8988T (cell line): Measurements from ENCODE around the gene ASTN2.

Experiments used
- DNase-seq: peaks from one replicate; pipeline ENCODE4 v3.0.0; 2011

ASTN2 gene, protein sequence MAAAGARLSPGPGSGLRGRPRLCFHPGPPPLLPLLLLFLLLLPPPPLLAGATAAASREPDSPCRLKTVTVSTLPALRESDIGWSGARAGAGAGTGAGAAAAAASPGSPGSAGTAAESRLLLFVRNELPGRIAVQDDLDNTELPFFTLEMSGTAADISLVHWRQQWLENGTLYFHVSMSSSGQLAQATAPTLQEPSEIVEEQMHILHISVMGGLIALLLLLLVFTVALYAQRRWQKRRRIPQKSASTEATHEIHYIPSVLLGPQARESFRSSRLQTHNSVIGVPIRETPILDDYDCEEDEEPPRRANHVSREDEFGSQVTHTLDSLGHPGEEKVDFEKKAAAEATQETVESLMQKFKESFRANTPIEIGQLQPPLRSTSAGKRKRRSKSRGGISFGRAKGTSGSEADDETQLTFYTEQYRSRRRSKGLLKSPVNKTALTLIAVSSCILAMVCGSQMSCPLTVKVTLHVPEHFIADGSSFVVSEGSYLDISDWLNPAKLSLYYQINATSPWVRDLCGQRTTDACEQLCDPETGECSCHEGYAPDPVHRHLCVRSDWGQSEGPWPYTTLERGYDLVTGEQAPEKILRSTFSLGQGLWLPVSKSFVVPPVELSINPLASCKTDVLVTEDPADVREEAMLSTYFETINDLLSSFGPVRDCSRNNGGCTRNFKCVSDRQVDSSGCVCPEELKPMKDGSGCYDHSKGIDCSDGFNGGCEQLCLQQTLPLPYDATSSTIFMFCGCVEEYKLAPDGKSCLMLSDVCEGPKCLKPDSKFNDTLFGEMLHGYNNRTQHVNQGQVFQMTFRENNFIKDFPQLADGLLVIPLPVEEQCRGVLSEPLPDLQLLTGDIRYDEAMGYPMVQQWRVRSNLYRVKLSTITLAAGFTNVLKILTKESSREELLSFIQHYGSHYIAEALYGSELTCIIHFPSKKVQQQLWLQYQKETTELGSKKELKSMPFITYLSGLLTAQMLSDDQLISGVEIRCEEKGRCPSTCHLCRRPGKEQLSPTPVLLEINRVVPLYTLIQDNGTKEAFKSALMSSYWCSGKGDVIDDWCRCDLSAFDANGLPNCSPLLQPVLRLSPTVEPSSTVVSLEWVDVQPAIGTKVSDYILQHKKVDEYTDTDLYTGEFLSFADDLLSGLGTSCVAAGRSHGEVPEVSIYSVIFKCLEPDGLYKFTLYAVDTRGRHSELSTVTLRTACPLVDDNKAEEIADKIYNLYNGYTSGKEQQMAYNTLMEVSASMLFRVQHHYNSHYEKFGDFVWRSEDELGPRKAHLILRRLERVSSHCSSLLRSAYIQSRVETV (N-terminal part only)

DNA sequence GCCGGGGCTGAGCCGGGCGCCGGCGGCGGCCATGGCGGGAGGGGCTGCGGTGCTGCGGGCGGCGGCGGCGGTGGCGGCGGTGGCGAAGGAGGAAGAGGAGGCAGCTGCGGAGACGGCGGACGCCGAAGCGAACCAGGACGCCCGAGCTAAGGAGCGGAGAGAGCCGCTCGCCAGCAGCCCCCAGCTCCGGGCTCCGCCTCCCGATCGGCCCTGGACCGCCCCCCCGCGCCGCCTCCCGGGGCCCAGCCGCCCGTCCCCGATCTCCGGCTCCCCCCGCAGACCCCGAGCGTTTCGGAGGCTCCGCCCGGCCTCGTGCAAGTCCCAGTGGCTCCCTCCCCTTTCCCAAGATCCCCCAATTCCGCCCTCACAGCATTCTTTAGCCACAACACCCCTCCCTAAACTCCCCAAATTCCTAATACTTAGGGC lies at the start of gene ASTN2:
Gene ASTN2, minus strand, starts transcription at position 152 of the 426 bp plus-strand sequence. Its CDS starts 119 bp downstream, at position 33.
- DNase-seq = peak; percentile 29

DNA sequence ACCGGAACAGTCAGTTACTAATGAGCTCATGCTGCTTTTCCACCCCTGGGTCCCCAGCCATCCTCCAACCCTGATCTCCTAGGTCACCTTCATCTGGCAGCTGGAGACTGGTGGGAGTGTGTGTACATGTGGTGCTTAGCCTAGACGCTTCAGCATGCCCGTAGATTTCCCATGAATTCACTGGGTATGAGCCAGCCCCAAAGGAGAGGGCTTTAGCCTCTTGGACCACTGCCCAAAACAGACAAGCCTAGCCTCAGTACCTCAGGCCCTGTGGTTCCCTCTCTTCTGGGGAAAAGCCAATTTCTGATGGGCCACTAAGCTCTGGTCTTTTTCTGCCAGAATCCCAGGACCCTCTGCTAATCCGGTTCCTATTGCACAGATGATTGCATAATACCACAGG lies 48.0 kb upstream of the ASTN2 start:
- DNase-seq = no peak

DNA sequence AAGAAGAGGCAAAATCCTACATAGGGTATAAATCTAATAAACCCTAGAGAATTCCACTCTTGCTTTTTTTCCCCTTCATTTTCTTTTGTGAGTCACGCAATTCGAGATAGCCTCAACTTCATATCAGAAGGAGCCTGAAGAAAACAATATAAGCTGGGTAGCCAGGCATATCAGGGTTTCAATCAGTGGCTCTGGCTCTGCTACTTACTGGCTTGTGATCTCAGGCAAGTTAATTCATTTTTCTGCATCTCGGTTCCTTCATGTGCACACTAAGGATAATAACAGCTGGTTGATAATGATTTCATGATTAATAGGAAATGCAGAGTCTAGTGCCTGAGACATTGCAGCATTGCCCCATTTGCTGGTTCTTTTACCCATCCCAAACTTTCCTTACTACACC lies 46.5 kb upstream of the ASTN2 start:
- DNase-seq = no peak

DNA sequence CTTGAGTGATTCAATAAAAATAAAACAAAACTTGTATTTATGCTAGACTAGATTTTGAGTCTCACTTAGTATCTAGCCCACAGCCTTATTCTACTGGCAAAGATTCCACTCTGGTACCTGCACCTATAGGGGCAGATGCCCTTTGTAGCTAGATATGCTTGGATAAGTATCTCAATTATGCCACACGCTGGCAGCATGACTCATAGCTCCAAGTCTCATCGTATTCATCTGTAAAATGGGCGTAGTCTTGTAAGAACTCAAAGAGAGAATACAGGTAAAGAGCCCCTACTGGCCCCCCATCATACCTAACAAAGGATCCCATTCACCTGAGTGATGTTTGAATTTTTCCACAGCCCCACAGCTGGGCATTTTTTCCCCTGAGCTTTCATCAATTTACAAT lies 45.9 kb upstream of the ASTN2 start:
- DNase-seq = no peak

DNA sequence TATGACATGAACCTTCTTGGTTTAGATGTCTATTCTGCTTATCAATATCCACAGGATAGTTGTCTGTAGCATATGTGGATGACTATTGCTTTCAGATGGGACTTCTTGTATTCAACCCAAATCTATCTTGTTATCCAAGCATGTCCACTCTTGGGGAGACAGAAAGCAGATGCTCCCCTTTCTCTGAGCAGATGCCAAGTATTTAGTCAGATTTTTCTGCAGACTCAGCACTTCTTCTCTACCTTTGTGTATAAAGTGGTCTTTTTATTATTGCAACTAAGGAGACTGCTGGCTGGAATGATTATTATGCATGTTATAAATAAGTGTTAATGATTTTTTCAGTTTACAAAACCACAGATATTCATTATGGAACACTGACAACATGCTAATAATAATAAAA lies 45.1 kb upstream of the ASTN2 start:
- no peak for DNase-seq

DNA sequence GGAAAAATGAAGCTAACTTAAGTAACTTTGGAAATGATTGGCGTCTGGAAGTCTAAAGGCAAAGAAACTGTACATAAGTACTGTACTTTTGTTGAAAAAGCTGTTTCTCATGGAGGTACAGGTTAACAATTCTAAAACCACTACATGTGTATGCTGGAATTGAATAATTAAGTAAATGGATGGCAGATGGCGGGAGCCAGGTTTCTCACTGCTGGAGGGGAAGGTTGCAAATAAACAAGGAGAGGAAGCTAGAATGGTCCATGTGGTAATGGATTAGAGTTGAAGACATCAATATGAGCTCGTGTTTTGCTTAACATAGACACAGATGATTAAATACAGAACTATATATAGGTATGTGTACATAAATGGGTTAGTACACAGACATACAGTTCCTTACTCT lies 43.2 kb upstream of the ASTN2 start:
- DNase-seq = no peak

DNA sequence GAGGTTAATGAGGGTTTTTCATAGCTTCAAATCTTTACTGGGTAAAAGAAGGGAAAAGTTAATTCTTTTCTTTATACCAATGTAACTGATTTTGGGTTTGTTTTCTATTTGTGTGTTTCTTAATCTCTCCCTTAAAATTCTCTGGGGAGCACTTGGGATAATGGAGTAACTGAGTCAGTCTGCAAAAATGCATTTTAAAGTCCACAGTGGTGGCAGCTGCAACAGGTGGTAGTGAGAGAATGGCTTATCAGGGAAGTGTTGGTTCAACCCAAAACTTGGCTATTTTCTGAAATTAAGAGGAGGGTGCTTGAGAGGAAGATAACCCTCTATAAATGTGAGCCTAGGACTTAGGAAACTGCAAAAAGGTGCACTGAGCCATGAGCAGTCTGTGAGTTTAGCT lies 39.9 kb upstream of the ASTN2 start:
- no peak for DNase-seq

DNA sequence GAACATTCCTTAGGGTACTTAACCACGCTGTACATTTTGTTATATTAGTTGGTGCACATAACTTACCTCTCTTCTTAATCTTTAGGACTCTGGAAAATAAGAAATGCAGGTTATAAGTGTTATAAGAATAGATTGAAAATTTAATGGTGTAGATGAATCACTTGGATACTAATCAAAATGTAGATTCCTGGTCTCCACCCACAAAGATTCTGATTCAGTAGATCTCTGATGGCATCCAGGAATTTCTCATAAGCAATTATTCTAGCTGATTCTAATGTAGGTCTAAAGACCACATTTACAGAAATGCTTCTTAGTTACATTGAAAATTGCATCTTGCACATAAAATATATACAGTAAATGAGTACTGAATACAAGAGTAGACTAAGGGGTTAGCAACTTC lies 38.9 kb upstream of the ASTN2 start:
- no peak for DNase-seq

DNA sequence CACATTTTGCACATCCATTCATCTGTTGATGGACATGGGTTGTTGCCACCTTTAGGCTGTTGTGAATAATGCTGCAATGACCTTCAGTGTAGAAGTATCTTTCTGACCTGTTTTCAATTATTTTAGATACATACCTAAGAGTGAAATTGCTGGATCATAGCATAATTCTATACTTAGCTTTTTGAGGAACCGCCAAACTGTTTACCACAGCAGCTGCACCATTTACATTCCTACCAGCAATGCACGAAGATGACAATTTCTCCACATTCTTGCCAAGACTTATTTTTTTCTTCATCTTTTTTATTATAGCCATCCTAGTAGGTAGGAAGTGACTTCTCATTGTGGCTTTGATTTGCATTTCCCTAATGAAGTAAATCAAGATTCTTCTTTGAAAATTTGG lies 36.5 kb upstream of the ASTN2 start:
- no peak for DNase-seq

DNA sequence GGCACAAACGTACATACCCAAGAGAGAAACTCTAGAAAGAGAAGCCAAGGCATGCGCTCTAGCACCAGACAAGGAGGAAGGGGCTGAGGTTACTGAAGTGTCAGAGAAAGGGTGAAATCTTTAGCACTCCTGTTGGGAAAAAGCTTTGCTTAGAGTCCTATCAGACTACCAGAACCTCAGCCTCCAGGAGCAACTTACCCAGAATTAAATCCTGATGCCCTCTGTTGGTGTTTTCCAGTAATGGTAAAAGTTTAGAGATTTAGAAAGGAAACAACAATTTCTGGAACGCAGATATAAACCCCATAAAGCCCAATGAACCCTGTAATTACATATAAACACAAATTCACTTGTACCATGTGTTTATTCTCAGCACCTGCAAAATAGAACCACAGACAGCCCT lies 33.2 kb upstream of the ASTN2 start:
- no peak for DNase-seq

DNA sequence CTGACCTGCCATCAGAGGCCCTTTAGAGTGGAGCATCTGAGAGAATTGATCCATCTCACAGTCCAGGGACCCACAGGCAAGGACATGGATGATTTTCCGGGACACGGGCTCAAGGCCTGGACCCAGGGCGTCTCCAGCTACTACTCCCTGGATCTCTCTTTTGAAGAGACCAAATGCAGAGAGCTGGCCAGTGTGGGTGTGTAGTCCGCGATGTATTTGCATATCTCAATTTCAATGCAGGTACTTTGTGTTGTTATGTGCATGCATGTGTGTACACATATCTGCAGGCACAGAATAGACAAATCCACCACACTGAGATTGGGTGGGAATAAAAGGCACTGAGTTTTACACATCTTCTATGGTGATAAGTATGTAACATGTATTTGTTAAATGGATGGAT lies 30.8 kb upstream of the ASTN2 start:
- no peak for DNase-seq

DNA sequence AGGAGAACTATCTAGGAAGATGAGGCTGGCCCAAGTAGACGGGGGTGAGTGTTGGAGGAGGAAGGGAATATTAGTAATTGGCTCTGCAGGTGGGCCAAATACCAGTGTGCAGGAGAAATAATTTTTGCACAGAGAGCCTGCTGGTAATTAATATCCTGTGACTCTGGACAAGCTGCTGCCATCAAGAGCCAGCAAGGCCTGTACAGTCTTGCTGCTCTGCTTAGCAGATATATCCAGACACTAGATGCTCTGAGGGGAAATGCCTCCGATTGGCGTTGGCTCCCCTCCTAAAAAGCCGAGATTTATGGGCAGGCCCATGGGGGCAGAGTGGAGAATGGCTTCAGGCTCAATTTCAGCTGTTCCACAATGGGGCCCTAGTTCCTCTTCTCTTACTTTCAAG lies 29.6 kb upstream of the ASTN2 start:
- DNase-seq = no peak

DNA sequence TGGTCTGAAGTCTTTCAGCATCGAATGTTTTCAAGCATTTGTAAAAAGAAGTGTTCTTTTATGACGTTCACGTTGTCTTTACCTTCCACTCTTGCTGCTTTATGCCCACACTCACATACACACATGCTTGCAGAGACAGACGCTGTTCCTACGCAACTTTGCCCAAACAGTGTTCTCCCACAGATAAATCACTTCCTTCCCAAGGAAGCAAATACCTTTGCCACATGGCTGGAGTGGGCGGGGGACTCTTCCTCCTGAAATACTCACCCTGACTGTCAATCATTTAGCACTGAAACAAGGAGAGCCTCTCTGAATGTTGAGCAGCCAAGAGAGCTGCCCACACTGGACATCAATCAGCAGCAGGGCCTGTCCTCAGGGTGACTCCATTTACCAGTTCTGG lies 22.4 kb upstream of the ASTN2 start:
- DNase-seq = no peak

DNA sequence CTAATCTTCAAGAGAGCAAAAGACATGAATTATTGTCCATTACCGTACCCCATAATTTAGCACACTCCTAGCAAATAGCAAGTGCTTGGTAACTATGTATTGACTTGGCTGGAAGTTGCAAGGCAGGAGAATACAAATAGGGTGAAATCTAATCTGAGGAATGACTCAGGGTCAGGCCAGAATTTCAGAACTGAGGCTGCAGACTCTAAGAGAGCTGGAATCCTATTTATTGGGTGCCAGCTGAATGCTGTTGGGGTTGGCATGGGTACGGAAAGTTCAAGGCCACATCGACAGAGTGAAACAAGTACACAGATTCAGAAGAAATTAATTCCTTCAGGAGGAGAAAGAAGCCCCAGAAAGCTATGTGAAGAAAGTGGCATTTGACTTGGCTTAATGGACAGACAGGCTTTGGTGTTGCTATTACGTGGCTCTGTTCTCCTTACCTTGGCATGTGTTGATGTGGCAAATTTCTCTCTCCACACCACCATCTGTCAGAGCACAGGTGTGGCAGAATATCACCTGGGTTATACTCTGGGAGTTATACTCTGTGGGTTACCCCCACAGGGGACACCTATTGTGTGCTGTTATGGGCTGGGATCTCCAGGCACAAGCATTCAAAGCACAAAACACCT lies 20.9 kb upstream of the ASTN2 start:
- DNase-seq = no peak

DNA sequence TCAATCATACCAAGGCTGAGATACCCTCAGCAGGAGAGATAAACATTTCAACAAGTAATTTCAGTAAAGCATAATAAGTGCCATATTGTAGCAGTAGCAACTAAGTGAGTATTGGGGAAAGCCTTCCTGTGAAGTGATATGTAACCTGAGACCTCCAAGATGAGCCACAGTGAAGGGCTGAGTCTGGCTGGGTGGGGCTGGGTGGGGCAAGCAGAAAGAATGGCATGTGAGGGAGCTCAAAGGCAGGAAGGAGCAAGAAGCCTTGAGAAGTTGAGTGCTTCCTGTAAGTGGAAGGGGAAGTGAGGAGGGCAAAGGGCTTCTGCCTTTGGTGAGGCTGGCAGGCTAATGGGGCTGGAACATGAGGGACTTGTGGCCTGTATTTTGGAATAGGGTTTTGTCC lies 19.7 kb upstream of the ASTN2 start:
- DNase-seq = no peak

DNA sequence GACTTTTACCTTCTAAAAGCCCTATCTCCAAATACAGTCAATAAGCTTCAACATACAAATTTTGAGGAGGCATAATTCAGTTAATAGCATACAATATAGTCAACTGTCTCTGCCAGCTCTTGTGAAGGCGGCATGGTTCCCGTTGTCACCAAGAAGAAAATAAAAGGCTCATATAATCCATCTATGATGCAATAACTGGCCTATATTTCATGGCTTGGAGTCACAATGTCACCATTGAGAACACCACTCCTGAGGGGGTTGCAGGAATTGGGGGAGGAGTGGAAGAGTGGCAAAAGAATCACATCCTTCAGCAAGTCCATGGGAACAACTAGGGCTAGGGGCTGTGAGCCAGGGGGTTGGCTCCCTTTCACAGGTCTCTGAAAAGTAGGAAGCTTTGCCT lies 16.0 kb upstream of the ASTN2 start:
- DNase-seq = no peak

DNA sequence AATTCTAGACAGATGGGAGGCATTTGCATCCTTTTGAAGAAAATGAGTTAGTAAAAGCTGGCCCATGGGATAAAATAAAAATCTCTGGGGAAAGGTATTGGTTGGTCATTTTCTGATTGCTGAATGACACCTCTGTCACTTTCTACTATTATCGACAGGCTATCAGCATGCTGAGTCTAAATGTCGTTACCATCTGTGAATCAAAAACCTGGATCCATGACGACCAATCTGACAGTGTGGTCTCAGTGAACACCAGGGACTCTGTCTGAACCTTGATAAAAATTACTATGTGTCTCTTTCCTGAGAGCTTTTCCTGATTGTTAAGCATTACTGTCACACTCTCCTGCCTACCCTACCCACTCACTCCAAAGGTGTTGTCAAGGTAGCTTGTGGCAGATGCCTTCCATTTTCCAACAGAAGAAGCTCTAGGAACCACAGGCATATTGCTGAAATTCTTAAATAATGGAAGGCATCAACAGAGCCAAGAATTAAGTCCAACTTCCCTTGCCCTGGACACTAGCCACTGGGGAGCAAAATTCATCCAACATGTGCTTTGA lies 12.6 kb upstream of the ASTN2 start:
- no peak for DNase-seq

DNA sequence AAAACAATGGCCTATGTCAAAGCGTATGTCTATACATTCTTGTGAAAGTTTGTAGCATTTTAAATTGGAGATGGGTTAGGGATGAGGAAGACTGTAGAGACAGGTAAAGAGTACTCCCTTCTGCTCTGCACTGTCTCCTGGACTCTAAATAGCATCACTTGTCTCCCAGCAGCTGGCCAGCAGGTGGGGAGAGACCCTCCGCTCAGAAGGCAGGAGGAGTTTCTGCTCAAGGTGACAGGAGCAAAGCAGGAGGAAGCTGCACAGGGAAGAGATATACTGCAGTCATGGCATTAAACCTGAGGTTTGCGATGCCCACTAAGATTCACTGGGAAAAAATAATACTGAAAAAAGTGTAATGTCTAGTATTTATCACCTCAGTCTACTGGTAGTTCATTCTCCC lies 10.7 kb upstream of the ASTN2 start:
- DNase-seq = no peak

DNA sequence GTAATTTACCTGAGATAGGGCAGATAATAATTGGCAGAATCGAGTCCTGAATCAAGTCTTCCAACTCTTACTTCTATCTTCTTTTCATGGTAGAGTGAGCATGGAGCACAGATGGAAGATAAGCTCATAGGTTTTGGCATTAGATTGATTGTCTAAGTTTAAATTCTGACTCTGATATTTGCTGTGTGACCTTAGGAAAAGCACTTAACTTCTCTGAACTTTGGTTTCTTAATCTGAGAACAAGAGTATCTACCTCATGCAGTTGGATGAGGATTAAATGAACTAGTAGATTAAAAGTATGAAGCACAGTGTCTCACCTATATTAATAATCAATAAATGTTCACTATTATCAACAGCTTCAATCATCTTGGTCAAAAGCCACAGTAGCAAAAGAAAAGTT lies 9.4 kb upstream of the ASTN2 start:
- no peak for DNase-seq

DNA sequence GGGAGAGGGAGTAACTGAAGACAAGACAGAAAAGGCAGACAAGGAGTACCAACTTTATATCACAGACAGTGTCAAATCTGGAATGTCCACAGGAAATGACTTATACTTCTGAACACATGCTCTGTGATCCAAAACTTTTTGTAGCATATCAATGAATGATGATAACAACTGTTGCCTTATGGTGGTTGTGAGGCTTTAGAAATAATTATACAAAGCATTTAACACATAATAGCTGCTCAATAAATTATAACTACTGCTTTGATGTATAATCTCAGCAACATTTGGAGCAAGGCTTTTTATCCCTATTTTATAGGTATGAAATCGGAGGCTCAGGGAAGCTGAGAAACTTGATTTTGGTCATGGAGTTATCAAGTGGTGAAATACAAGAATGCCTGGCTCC lies 3.3 kb upstream of the ASTN2 start:
- DNase-seq = no peak

DNA sequence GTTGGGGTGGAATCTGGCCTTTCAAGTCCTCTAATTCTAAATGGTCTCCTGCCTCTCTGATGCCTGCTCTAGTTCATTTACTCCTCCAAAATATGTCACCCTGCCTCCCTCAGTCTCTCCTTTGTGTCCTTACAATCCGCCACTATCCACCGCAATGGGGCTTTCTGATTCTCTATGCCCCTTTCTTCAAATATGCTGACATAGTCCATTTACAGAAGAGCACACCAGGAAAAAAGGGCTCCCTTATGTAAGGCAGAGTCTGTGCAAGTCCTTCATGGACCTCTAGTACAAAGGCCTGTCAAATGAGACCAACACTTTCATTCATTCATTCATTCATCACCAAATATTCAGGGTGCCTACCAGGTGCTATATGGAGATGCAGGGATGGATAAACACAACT lies 2.0 kb upstream of the ASTN2 start:
- no peak for DNase-seq

DNA sequence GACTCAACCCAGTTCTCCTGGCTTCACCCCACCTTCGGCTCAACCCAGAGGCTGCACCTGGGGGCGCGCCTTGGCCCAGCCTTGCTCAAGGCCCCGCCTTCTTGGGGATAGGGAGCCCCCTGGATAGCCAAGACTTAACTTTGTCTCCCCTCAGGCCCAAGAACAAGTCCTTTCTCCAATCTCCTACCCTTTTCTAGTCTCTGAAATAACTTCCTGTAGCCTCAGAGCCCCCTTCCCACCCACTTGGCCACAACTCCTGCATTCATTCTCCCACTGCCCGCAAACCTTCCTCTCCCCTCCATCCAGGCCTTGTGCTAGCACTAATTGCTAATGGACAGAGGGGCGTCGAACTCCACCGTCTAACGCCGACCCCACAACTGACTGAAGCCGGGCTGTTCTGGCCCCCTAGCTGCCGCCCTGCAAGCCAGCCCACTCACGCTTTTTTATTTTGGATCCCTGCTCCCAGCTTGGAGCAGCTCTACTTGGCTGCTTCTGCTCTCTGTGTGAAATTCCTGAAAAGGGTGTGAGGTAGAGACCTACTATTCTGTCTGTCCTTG lies 579 bp upstream of the ASTN2 start:
- no peak for DNase-seq
